Neural cell (in vitro differentiated cells): ENCODE measurements around the gene HDAC9.

Experiments used
- CTCF ChIP-seq: fragments of 450-650 bp; IDR thresholded peaks from 2 replicates; pipeline ENCODE4 v1.5.1; 2014; ENCODE audit warnings: antibody characterized with exemption, mild to moderate bottlenecking, moderate library complexity; ENCODE audit not compliant: poor library complexity, severe bottlenecking
- SMC3 ChIP-seq: fragments of 450-650 bp; conservative IDR thresholded peaks from 2 replicates; pipeline ENCODE4 v1.6.1; 2014; ENCODE audit warnings: antibody characterized with exemption, mild to moderate bottlenecking, moderate library complexity; ENCODE audit not compliant: poor library complexity

- TF ChIP-seq CTCF = no peak
- TF ChIP-seq SMC3 = no peak
Observed at GRCh38 chr7:18679261-18679660, 183.7 kb downstream of the HDAC9 start.
